HG03025 (cell line): ENCODE data around the gene CERS4.

Experiments
- ATAC-seq: cut with Tn5 transposase; IDR thresholded peaks from one replicate; pipeline ENCODE4 v1.9.1; 2021; ENCODE audit warnings: mild to moderate bottlenecking, moderate library complexity; ENCODE audit not compliant: unreplicated experiment, low FRiP score

Gene CERS4

DNA sequence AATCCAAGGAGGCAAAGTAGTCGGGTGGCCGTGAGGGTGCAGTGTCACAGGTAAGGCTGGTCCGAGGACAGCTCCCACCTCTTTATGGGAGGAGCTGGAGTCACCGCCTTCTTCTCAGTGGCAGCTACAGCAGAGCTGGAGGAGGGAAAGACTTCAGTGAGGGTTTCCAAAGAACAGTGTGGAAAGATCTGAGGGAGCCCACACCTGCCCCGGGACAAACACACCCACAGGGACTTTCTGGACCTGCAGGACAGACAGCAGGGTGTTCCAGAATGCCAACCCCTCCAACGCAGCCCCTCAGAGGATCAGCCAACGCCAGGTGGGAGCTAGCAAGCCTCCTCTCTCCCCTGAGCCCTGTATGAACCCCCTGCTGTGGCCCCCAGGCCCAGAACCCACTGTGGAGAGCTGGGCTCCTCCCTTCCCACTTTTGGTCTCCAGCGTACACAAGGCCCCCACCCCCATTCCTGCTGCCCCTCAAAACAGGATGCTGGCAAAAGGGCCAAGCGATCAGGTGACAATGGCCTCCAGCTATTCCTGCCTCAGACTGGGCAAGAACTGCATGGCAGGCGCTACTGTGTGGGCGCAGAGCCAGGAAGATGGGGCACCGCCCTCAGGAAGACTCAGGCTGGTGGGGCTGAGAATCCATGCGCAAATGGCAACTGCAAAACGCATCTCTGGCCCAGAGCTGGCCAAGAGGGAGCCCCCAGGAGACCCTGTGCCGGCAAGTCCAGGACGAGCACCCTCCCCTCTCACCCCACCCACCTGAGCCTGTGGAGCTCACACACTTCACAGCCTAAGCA lies 102.5 kb downstream of the CERS4 start:
- no peak for ATAC-seq
